Middle frontal gyrus (tissue), 1 donor: ENCODE measurements around the gene SERINC3.

ENCODE experiments used
- DNase-seq: peaks from one replicate; pipeline ENCODE4 v3.0.0-alpha.2; 2015; ENCODE audit warnings: low spot score; ENCODE audit errors: extremely low spot score

SERINC3 gene

DNA sequence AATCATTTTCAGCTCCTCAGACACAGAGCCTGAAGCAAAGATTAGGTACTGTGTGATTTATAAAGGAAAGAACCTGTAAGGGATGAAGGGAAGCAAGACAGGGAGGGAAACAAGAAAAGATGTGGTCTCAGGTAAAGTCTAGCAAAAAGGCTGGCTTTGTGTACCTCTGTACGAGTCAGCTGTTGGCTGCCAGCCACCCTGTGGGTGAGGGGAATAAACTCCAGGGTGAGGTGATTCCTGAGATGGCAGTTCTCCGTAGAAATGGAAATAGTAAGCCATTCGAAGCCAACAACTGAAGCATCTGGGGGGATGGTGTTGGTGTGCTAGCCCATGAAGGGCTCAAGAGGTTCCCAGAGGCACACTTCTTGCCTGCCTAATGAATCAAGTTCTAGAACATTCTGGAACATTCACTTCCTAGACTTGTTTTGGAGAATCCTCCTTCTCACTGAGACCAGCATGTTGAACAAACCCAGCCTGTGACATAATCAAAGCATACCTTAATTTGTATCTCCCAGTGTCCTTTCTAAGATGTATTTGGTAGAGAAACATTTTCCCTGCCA, 56.8 kb downstream of the SERINC3 start:
- no peak for DNase-seq

DNA sequence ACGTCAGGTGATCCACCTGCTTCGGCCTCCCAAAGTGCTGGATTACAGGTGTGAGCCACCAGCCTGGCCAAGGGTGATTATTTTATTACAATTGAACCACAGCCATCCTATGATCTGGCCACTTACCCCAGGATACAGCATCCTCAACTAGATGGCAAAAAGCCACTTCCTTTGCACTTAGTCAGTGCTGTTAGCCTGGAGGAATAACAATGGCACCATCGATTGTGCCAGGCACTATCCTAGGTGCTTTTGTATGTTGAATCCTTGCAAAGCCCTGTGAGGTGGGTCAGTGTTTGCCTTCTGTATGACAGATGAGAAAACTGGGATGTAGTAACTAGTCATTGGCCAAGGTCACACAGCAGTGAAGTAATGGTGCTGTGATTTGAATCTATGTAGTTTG, 57.4 kb downstream of the SERINC3 start:
- no peak for DNase-seq

DNA sequence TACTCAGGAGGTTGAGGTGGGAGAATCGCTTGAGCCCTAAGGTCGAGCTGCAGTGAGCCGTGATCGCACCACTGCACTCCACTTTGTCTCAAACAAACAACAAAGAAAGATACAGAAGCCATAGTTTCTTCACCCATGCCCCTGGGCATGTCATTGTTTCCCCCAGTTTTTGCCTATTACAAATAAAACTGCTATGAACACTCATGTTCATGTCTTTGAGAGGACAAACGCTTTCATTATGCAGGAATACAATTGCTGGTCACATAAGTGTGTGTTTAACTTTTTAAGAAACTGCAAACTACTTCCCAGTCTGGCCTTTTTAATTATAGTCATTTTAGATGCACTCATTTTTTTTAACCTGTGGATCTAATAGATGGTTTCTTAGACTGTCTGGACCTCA, 58.4 kb downstream of the SERINC3 start:
- no peak for DNase-seq

DNA sequence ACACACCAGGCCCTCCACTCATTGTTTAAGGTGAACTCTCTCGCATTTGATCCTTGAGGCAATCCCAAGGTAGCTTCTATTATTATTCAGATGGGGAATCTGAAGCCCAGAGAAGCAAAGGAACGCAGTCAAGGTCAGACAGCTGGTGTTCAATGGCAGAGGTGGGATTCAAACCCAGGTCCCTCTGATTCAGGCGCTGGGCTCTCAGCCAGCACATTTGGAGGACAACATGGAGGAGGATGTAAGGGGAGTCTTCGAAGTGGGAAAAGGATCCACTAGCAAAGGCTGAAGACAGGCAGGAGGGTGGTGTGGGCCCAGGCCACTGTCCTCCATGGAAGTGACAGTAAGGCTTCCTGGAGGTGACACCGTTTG, 60.1 kb downstream of the SERINC3 start:
- no peak for DNase-seq

DNA sequence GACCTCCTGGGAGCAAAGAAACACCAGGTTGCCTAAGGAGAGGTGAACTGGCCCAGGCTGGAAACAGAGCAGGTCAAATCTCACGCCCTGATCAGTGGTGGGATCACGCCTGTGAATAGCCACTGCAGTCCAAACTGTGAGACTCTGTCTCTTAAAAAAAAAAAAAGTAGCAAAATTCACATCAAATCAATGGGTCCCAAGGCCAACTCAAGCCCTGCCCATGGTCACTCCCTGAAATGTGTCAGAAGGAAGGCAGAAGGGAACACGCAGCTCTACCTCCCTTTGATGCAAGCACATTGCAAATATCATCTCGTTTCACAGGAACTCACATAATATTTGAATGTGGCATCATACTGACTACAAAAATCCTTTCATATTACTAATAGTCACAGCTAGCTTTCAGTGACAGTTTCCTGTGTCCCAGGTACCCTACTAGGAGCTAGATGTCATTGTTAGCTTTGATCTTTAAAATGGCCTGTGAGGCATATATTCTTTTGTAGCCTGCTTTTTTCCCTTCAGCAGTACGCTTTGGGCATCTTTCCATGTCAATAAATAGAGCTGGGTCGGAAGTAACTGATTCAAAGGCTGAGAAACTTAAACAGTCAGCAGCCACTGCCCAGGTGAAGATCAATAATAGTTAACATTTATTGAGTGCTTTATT, 60.6 kb downstream of the SERINC3 start:
- DNase-seq, result no peak

DNA sequence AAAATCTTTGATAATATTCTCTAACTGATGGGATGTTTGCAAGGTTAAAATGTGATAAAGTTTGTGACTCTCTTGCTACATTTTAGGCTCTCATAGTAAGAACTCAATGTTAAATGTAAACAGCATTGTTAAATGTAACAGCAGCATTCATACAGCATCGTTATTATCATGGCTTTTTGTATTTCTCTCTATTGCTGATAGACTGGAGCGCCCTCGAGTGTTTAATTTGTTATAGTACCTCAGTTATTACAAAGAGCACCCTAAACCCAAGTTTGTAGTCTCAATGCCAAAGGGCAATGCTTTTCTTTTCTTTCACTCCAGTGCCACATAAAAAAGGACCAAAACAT, 61.1 kb downstream of the SERINC3 start:
- DNase-seq, result peak; percentile 19

DNA sequence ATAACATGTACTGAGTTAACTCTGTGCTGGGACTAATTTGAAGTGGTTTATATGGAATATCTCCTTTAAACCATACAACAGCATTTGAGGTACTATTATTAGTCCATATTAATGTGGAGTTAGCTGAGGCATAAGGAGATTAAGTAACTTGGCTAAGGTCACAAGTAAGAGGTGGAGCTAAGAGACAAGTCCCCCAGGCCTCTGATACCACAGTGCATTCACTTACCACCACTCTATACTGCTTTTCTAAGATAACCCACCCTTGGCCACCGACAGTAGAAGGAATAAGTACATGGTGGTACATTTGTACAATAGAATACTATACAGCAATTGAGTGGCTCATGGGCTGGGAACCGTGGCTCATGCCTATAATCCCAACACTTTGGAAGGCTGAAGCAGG, 62.6 kb downstream of the SERINC3 start:
- no peak for DNase-seq

DNA sequence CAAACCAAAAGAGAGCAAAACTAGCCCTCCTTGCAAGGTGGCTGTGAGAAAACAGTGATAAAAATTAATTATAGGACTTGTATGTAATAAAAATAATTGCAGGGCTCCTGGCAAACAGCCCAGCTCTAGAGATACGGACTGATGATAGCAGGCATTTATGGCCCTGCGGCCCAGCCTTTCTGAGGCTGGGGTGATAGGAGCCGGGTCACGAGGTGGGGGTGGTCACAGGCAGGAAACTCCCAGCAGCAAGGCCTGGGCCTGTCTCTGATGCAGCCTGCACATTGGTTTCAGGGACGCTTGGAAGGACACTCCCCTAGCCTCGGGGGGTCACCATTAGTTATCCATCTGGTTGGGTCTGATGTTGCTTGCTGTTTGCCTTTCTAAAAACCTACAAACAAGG, 64.9 kb downstream of the SERINC3 start:
- DNase-seq, result no peak

DNA sequence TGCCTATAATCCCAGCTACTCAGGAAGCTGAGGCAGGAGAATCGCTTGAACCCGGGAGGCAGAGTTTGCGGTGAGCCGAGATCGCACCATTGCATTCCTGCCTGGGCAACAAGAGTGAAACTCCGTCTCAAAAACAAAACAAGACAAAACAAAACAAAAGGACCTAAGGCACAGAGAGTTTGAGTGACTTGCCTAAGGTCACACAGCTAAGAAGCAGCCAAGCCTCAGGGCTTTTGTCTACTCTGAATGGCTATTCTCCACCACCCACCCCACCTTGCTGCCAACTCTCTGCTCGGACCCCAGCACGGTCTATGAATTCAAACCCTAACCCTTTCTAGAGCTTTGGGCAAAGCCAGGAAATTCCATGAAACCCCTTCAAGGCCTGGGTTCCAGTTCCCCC, 65.3 kb downstream of the SERINC3 start:
- DNase-seq, result no peak

DNA sequence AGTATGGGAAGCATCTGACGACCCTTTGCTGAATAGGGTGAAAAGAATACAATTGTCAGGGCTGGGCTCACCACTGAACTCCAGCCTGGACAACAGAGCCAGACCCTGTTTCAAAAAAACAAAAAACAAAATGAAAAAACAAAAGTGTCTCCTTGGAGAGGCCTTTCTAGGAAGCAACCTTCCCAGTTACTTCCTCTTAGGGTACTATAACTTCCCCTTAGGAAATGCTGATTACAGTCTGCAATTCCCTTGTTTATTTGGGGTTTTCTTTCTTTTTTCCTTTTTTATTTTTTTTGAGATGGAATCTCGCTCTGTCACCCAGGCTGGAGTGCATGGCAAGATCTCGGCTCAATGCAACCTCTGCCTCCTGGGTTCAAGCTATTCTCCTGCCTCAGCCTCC, 66.7 kb downstream of the SERINC3 start:
- no peak for DNase-seq

DNA sequence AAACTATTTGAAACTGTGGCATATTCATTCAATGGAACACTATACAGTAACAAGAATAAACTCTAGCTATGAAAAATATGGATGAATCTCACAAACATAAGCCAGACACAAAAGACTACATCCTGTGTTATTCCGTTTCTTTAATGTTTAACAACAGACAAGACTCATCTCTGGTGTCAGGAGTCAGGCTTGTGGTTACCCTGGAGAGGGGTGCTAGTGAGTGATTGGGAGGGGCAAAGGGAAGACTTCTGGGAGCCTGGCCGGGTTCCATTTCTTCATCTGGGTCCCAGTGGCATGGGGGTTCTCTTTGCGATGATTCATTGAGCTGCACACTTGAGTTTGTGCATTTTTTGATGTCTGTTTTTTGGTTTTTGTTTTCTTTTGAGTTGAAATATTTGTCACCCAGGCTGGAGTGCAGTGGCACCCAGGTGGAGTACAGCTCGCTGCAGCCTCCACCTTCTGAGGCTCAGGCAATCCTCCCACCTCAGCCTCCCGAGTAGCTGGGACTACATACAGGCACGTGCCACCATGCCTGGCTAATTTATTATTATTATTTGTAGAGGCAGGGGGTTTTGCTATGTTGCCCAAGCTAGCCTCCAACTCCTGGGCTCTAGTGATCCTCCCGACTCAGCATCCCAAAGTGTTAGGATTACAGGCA, 67.4 kb downstream of the SERINC3 start:
- DNase-seq, result no peak

DNA sequence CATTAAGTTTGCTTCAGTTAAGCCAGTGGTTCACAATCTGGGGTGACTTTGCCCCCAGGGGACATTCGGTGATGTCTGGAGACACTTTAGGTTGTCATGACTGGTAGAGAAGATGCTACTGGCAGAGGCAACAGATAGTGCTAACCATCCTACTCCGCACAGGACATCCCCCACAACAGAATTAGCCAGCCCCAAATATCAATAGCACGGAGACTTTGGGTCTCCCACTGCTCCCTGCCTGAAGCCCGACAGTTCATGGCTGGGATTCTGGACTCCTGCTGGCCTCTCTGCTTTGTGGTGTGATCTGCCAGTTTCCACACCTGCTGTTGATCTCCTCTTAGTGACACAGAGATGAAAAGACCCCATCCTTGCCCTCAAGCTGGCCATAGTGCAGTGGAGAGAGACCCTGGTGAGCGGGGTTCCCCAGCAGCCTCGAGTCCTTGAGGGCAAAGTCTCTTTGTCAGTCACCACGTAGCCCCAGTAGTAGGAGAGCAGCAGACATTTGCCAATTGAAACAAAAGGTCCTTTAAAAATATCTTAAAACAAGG, 70.9 kb downstream of the SERINC3 start:
- DNase-seq, result no peak

DNA sequence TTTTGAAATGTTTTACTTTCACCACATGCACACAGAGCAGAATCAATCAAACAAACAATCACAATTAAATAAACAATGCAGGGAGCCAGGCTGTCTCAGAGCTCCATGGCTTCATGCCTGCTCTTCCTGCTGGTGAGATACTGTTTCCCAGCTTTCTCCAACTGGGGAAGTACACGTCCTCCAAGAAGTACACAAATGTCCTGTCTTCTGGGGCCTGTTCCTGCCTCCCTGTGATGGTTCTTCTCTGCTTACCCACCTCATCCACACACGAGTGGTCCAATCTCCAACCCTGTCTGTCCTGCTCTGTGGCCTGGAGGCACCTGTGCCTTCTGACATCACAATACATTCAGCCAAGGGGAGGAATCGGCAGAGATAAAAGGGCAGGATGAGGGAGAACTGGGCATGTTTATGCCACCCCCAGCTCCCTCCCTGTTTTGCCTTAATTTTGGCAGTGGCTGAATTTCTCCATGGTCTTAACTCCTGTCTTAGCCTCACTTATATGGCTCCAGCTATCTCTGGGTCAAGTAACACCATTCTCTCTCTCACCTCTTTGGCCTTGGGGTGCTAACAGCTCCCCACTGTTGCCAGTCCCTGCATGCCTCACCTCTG, 71.5 kb downstream of the SERINC3 start:
- DNase-seq, result no peak

DNA sequence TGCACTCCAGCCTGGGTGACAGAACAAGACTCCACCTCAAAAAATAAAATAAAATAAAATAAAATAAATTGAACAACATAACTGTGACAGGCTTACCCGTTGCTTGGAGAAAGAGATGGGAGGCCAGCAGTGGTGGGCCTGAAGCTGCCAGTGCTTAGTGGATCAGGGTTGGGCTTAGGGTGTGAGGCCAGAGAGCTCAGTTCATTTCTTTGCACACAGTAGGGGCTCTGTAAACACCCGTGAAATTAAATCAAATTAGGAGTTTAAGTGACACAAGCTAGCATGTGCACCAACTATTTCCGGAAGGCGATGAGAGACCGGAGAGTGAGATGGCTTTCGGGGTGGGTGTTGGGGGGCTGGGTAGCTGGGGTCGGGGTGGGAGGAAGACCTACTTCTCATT, 72.0 kb downstream of the SERINC3 start:
- no peak for DNase-seq

DNA sequence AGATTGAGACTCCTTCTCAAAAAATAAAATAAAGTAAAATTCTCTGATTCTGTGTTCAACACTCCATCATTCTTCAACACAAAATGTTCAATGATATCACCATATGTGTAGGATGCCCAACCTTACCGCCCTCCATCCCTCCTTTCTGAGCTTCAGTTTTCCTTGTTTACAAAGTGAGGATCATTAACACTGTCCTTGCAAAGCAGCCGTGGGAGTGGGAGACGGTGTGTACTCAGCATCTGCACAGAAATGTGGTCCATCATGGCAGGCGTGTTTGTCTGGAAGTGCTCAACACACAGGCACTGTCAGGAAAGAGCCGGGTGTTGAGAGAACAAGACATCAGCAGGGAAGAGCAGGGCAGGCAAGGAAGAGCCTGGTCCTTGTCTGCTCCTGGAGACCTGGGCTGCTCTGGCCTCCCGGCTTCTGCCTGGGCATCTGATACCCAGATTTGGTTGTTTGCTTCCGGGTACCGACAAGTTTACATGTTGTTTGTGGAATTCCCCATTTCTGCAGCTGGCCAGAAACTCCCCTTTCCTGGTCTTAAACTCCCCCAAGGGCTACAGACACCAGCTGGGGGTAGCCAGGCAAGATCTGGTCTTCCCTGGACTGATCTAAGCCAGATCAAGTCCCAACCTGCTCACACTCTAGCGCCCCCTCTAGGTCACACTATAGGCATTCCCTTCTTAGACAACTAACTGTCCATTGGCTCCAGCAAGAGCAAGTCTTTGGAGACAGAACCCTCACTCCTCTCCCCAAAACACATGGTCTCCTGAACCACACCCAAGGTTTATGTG, 72.9 kb downstream of the SERINC3 start:
- DNase-seq, result no peak

DNA sequence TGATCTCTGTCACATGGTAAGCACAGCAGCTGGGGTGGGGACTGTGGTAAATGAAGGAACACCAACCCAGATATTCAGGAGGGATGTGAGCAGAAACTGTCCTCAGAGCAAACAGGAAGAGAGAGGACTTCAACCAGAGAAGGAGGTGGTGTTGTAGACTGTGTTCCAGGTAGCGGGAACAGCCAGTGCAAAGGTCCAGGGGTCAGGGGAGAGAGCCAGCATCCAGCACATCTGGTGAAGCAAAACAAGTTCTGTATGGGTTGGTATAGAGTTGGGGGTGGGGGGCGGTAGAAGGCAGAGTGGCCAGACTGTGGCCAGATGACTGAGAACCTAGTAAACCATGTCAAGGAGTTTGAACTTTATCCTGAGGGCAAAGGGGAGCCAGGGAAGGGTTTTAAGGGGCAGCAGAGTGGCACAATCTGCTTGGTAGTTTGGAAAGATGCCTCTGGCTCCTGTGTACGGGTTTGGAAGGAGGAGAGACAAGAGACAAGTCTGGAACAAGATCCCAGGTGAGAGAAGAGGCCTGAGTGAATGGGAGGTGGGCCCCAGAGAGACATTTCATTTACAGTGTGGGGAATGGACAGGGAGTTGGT, 73.9 kb downstream of the SERINC3 start:
- DNase-seq, result no peak
